ENCODE data around the gene HMGCLL1.

- TF ChIP-seq EZH2phosphoT487 (IDR thresholded peaks at IDR 0.05; ENCODE audit: low read depth, severe bottlenecking, unreplicated experiment) (no peak), CTCF (IDR thresholded peaks at IDR 0.05; ENCODE audit: poor library complexity) (no peak)
Observed at GRCh38 chr6:55530931-55531330, 48.1 kb downstream of the HMGCLL1 start.
